Calu3 (cell line): Measurements from ENCODE around the gene KCNS3. TPM values are rescaled to one million over a fixed set of nuclear protein-coding genes. Genes with fewer than 3 reads are reported as not detected.

Experiments used
- BruUV-seq: library from RNA; stranded (reverse); fragments of 400-500 nt; replicated peaks from 2 replicates; lab custom pipeline; 2021; lab: Mats Ljungman, UMichigan
- CTCF ChIA-PET: fragments of 300-600 bp; sonication (Branson Sonifier 250); formaldehyde crosslinking; loops from one replicate; lab custom pipeline; 2022; ENCODE audit warnings: antibody characterized with exemption; lab: Charles Lee
- DNase-seq: peaks from one replicate; pipeline ENCODE4 v3.0.0; 2022
- H3K27ac Mint-ChIP-seq: one replicate; pipeline ENCODE4 v1.8.0; 2022; ENCODE audit warnings: mixed read lengths; ENCODE audit not compliant: unreplicated experiment
- H3K27me3 Mint-ChIP-seq: one replicate; pipeline ENCODE4 v1.8.0; 2022; ENCODE audit warnings: mixed read lengths; ENCODE audit not compliant: unreplicated experiment
- H3K36me3 Mint-ChIP-seq: one replicate; pipeline ENCODE4 v1.8.0; 2022; ENCODE audit warnings: mild to moderate bottlenecking, moderate library complexity, mixed read lengths; ENCODE audit not compliant: insufficient read depth, unreplicated experiment
- H3K4me1 Mint-ChIP-seq: one replicate; pipeline ENCODE4 v1.8.0; 2022; ENCODE audit warnings: mild to moderate bottlenecking, low read depth, mixed read lengths; ENCODE audit not compliant: unreplicated experiment
- H3K4me3 Mint-ChIP-seq: one replicate; pipeline ENCODE4 v1.8.0; 2022; ENCODE audit warnings: mild to moderate bottlenecking, low read depth, moderate library complexity, mixed read lengths; ENCODE audit not compliant: unreplicated experiment
- H3K9me3 Mint-ChIP-seq: one replicate; pipeline ENCODE4 v1.8.0; 2022; ENCODE audit warnings: low read depth, mixed read lengths; ENCODE audit not compliant: unreplicated experiment
- CTCF ChIP-seq: fragments of 200-600 bp; IDR thresholded peaks from one replicate; pipeline ENCODE4 v1.8.0; 2022; ENCODE audit warnings: antibody characterized with exemption; ENCODE audit not compliant: unreplicated experiment
- intact Hi-C: fragments of 100-400 bp; cut with micrococcal nuclease; formaldehyde crosslinking; loops from one replicate; pipeline ENCODE4 v1.10.0; 2022; ENCODE audit not compliant: unreplicated experiment
- total RNA-seq: library from RNA; stranded (reverse); gene quantifications from 2 replicates; pipeline ENCODE4 v1.2.3, GENCODE V29; 2022

Gene KCNS3
- total RNA-seq, 1 experiment from 2014 or later: 5.0 TPM

GRCh38 chr2:17849275-17849674, 29.2 kb upstream of the KCNS3 start:
- H3K4me3 Mint-ChIP-seq: no peak overlapping the region
- H3K9me3 Mint-ChIP-seq: no peaks in the 10 kb centered on the region
- no peaks in the 10 kb centered on the region for H3K36me3 Mint-ChIP-seq
- peaks cover 16% of the 10 kb centered on the region for H3K27me3 Mint-ChIP-seq
- no peak overlapping the region for H3K27ac Mint-ChIP-seq
- no peaks in the 10 kb centered on the region for H3K4me1 Mint-ChIP-seq
- DNase-seq: no peak
- intact Hi-C loops: no loop called here
- BruUV-seq: no TSS peak
- CTCF ChIA-PET: no interaction called here
- no peak for TF ChIP-seq CTCF

- no TSS peak for BruUV-seq
- CTCF ChIA-PET: no interaction called here
- intact Hi-C loops: no loop called here
- no peak for DNase-seq
- no peak for TF ChIP-seq CTCF
- H3K4me1 Mint-ChIP-seq: no peaks in the 10 kb centered on the region
- no peaks in the 10 kb centered on the region for H3K36me3 Mint-ChIP-seq
- H3K27me3 Mint-ChIP-seq: peaks cover 25% of the 10 kb centered on the region
- H3K27ac Mint-ChIP-seq: no peak overlapping the region
- no peak overlapping the region for H3K4me3 Mint-ChIP-seq
- no peaks in the 10 kb centered on the region for H3K9me3 Mint-ChIP-seq
Measured at GRCh38 chr2:17850151-17850550, 28.3 kb upstream of the KCNS3 start.

GRCh38 chr2:17851731-17852585, 26.5 kb upstream of the KCNS3 start:
- no peaks in the 10 kb centered on the region for H3K4me1 Mint-ChIP-seq

GRCh38 chr2:17853799-17854198, 24.7 kb upstream of the KCNS3 start:
- H3K27ac Mint-ChIP-seq: no peak overlapping the region
- no peak overlapping the region for H3K4me3 Mint-ChIP-seq
- intact Hi-C loops: no loop called here
- no peaks in the 10 kb centered on the region for H3K36me3 Mint-ChIP-seq
- no peaks in the 10 kb centered on the region for H3K4me1 Mint-ChIP-seq
- no TSS peak for BruUV-seq
- H3K27me3 Mint-ChIP-seq: peaks cover 61% of the 10 kb centered on the region
- CTCF ChIA-PET: no interaction called here
- DNase-seq: no peak
- no peaks in the 10 kb centered on the region for H3K9me3 Mint-ChIP-seq
- TF ChIP-seq CTCF: no peak

More at GRCh38 chr2:17851731-17852585, 26.5 kb upstream of the KCNS3 start:
- H3K9me3 Mint-ChIP-seq: no peaks in the 10 kb centered on the region
- BruUV-seq: no TSS peak
- CTCF ChIA-PET: interaction anchor here (1.5 kb wide), 1 partner anchor 67 kb away, joined by 4 read pairs; no protein-coding TSS in a partner anchor
- intact Hi-C loops: loop anchor here (1.0 kb wide), 4 partner anchors 265 to 526 kb away; no protein-coding TSS in a partner anchor
- H3K36me3 Mint-ChIP-seq: no peaks in the 10 kb centered on the region
- no peak overlapping the region for H3K27ac Mint-ChIP-seq
- peak; percentile 67 for DNase-seq
- peak; percentile 91 for TF ChIP-seq CTCF
- no peak overlapping the region for H3K4me3 Mint-ChIP-seq
- peaks cover 43% of the 10 kb centered on the region for H3K27me3 Mint-ChIP-seq
